ENCODE results near the gene BMERB1. TPM values are rescaled to one million over a fixed set of nuclear protein-coding genes. Genes with fewer than 3 reads are reported as not detected.

The BMERB1 gene
- total RNA-seq, 1 donor from 2014 or later: 16.1 TPM

GRCh38 chr16:15526731-15527130 lies 92.3 kb downstream of the BMERB1 start:
- Histone ChIP-seq H3K4me1 (peaks cover 21% of the 10 kb centered on the region), H3K27ac (no peak overlapping the region), H3K36me3 (no peaks in the 10 kb centered on the region), H3K9me3 (no peaks in the 10 kb centered on the region), H3K27me3 (ENCODE audit: low read depth) (no peaks in the 10 kb centered on the region), H3K4me3 (no peak overlapping the region)
- intact Hi-C loops (cut with DNase I): no loop called here
- no peak for ATAC-seq
- DNase-seq: no peak
- TF ChIP-seq CTCF (IDR thresholded peaks at IDR 0.05): no peak

GRCh38 chr16:15529673-15530072 lies 95.3 kb downstream of the BMERB1 start:
- H3K9me3 ChIP-seq: no peaks in the 10 kb centered on the region
- H3K27ac ChIP-seq: no peak overlapping the region
- TF ChIP-seq CTCF (IDR thresholded peaks at IDR 0.05): no peak
- no peaks in the 10 kb centered on the region for H3K27me3 ChIP-seq (ENCODE audit: low read depth)
- DNase-seq: no peak
- H3K4me1 ChIP-seq: no peaks in the 10 kb centered on the region
- intact Hi-C loops (cut with DNase I): no loop called here
- H3K36me3 ChIP-seq: no peaks in the 10 kb centered on the region
- no peak for ATAC-seq
- H3K4me3 ChIP-seq: no peak overlapping the region

- DNase-seq (no peak), ATAC-seq (no peak)
- intact Hi-C loops (cut with DNase I): no loop called here
- no peak for TF ChIP-seq CTCF (IDR thresholded peaks at IDR 0.05)
- no peaks in the 10 kb centered on the region for H3K9me3 ChIP-seq
- H3K27ac ChIP-seq: no peak overlapping the region
- no peaks in the 10 kb centered on the region for H3K27me3 ChIP-seq (ENCODE audit: low read depth)
- no peak overlapping the region for H3K4me3 ChIP-seq
- no peaks in the 10 kb centered on the region for H3K36me3 ChIP-seq
- no peaks in the 10 kb centered on the region for H3K4me1 ChIP-seq
Observed at GRCh38 chr16:15530085-15530484, 95.7 kb downstream of the BMERB1 start.

GRCh38 chr16:15532825-15533224 lies 98.4 kb downstream of the BMERB1 start:
- no peaks in the 10 kb centered on the region for H3K27me3 ChIP-seq (ENCODE audit: low read depth)
- no peak for TF ChIP-seq CTCF (IDR thresholded peaks at IDR 0.05)
- ATAC-seq: no peak
- no peaks in the 10 kb centered on the region for H3K36me3 ChIP-seq
- no peak overlapping the region for H3K4me3 ChIP-seq
- no peaks in the 10 kb centered on the region for H3K9me3 ChIP-seq
- intact Hi-C loops (cut with DNase I): no loop called here
- H3K4me1 ChIP-seq: no peaks in the 10 kb centered on the region
- no peak for DNase-seq
- H3K27ac ChIP-seq: no peak overlapping the region

GRCh38 chr16:15533386-15533785 lies 99.0 kb downstream of the BMERB1 start:
- DNase-seq (no peak), ATAC-seq (no peak)
- TF ChIP-seq CTCF (IDR thresholded peaks at IDR 0.05): no peak
- no peak overlapping the region for H3K27ac ChIP-seq
- H3K4me1 ChIP-seq: no peaks in the 10 kb centered on the region
- no peaks in the 10 kb centered on the region for H3K27me3 ChIP-seq (ENCODE audit: low read depth)
- intact Hi-C loops (cut with DNase I): no loop called here
- H3K4me3 ChIP-seq: no peak overlapping the region
- H3K36me3 ChIP-seq: no peaks in the 10 kb centered on the region
- H3K9me3 ChIP-seq: no peaks in the 10 kb centered on the region

- intact Hi-C loops (cut with DNase I): no loop called here
- Histone ChIP-seq H3K4me3 (no peak overlapping the region), H3K9me3 (no peaks in the 10 kb centered on the region), H3K27me3 (ENCODE audit: low read depth) (no peaks in the 10 kb centered on the region), H3K36me3 (no peaks in the 10 kb centered on the region), H3K27ac (no peak overlapping the region), H3K4me1 (no peaks in the 10 kb centered on the region)
- no peak for DNase-seq
- no peak for TF ChIP-seq CTCF (IDR thresholded peaks at IDR 0.05)
- ATAC-seq: no peak
Observed at GRCh38 chr16:15535772-15536171, 101.4 kb downstream of the BMERB1 start.

Measured in lower lobe of right lung (tissue), 2 donors.